Parathyroid adenoma (tissue), 2 donors: ENCODE results near the gene LINC00305.

ENCODE experiments used
- H2AFZ ChIP-seq: fragments of 300-600 bp; sonication (generic); one replicate; pipeline ENCODE4 v1.7.0; 2017; ENCODE audit warnings: antibody characterized with exemption, mild to moderate bottlenecking
- H3K27ac ChIP-seq: fragments of 300-600 bp; sonication (generic); one replicate; pipeline ENCODE4 v1.7.0; 2017
- H3K27me3 ChIP-seq: fragments of 300-600 bp; sonication (generic); one replicate; pipeline ENCODE4 v1.7.0; 2017; ENCODE audit warnings: low read length; ENCODE audit not compliant: control insufficient read depth, insufficient read depth
- H3K36me3 ChIP-seq: fragments of 300-600 bp; sonication (generic); one replicate; pipeline ENCODE4 v1.7.0; 2017; ENCODE audit warnings: low read length; ENCODE audit not compliant: control insufficient read depth, insufficient read depth
- H3K4me1 ChIP-seq: fragments of 300-600 bp; sonication (generic); one replicate; pipeline ENCODE4 v1.7.0; 2017; ENCODE audit warnings: control low read depth
- H3K4me2 ChIP-seq: fragments of 300-600 bp; sonication (generic); one replicate; pipeline ENCODE4 v1.7.0; 2017; ENCODE audit warnings: low read length
- H3K4me3 ChIP-seq: fragments of 300-600 bp; sonication (generic); one replicate; pipeline ENCODE4 v1.7.0; 2017; ENCODE audit warnings: low read depth, low read length
- H3K79me2 ChIP-seq: fragments of 300-600 bp; sonication (generic); one replicate; pipeline ENCODE4 v1.7.0; 2017; ENCODE audit warnings: control low read depth
- H3K9ac ChIP-seq: fragments of 300-600 bp; sonication (generic); one replicate; pipeline ENCODE4 v1.7.0; 2017; ENCODE audit warnings: mild to moderate bottlenecking
- H3K9me3 ChIP-seq: fragments of 300-600 bp; sonication (generic); one replicate; pipeline ENCODE4 v1.7.0; 2017; ENCODE audit warnings: low read length; ENCODE audit not compliant: control insufficient read depth
- TF ChIP-seq, protein P1 (sequence below): fragments of 300-600 bp; sonication (generic); IDR thresholded peaks from one replicate; pipeline ENCODE4 v1.7.0; 2017; ENCODE audit warnings: antibody characterized with exemption, mild to moderate bottlenecking
- donor health status: primary hyperparathyroidism.

Gene LINC00305

DNA sequence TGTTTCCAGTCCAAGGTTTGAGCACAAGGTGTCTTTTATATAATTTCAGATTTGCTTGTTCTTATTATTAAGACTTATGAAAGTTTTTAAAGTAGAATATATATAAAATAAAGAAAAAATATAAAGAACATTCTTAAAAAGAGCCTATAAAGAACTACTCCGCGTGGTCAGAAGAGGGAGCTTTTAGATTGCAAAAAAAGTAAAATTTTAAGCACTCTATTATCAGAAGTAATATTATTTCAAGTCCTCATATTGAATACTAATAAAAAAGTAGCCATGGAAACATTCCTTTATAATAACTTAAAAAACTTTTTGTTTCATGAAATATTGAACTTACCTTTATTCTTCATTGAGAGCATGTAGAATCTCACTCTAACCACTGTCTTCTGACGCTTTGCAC is 51.4 kb downstream of the LINC00305 start:
- H3K79me2 ChIP-seq, result no peaks in the 10 kb centered on the region

DNA sequence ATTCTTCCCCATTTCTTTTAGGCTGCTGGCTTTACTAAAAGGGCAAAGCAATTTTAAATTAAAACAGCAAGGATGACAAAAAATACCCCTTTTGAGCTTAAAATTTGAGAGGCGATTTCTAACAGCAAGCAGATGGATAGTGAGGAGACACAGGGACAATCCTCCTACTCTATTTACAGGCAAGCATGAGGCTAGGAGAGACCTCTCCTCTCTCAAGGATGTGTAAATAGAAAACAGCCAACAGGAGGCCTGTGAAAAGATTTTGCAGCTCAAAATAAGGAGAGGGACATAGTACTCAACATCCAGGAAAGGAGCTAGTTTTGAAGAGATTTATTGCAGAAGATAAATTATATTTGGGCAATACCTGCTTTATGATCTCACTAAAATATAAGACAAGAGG is 53.8 kb downstream of the LINC00305 start:
- H3K27me3 ChIP-seq, result no peaks in the 10 kb centered on the region
- H3K4me2 ChIP-seq, result no peak overlapping the region
- no peaks in the 10 kb centered on the region for H3K36me3 ChIP-seq
- H3K9ac ChIP-seq, result no peak overlapping the region
- H2AFZ ChIP-seq, result no peak overlapping the region
- TF ChIP-seq, protein P1, sequence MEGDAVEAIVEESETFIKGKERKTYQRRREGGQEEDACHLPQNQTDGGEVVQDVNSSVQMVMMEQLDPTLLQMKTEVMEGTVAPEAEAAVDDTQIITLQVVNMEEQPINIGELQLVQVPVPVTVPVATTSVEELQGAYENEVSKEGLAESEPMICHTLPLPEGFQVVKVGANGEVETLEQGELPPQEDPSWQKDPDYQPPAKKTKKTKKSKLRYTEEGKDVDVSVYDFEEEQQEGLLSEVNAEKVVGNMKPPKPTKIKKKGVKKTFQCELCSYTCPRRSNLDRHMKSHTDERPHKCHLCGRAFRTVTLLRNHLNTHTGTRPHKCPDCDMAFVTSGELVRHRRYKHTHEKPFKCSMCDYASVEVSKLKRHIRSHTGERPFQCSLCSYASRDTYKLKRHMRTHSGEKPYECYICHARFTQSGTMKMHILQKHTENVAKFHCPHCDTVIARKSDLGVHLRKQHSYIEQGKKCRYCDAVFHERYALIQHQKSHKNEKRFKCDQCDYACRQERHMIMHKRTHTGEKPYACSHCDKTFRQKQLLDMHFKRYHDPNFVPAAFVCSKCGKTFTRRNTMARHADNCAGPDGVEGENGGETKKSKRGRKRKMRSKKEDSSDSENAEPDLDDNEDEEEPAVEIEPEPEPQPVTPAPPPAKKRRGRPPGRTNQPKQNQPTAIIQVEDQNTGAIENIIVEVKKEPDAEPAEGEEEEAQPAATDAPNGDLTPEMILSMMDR, result no peak
- H3K27ac ChIP-seq, result no peak overlapping the region
- no peaks in the 10 kb centered on the region for H3K9me3 ChIP-seq
- peaks cover 2% of the 10 kb centered on the region for H3K4me1 ChIP-seq
- no peaks in the 10 kb centered on the region for H3K79me2 ChIP-seq
- H3K4me3 ChIP-seq, result no peak overlapping the region

More for the DNA sequence above, 51.4 kb downstream of the LINC00305 start:
- Histone ChIP-seq H3K36me3 (no peaks in the 10 kb centered on the region), H3K4me1 (no peaks in the 10 kb centered on the region), H3K4me3 (no peak overlapping the region), H3K27ac (no peak overlapping the region), H3K9ac (no peak overlapping the region), H2AFZ (no peak overlapping the region), H3K27me3 (no peaks in the 10 kb centered on the region), H3K9me3 (no peaks in the 10 kb centered on the region), H3K4me2 (no peak overlapping the region)
- TF ChIP-seq, protein P1, result no peak

DNA sequence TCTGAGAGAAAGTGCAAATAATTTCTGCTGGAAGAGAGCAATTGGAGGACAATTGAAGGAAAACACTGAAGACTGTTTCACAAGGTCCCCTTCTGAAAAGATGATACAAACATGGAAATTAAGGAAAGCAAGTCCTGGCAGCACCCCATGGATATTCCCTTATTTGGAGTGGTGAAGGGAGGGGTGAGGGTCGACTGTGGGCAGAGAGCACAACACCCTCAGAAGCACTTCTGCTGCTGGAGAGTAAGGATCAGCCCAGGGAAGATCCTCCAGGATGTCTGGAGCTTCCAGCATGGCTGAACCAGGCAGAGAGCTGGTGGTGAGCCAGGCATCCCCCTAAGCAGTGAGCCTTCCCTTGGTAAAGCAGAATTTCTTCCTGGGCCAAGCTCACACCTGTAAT is 54.7 kb downstream of the LINC00305 start:
- Histone ChIP-seq H3K4me2 (no peak overlapping the region), H3K27me3 (no peaks in the 10 kb centered on the region), H3K4me3 (no peak overlapping the region), H3K4me1 (peaks cover 2% of the 10 kb centered on the region), H3K9ac (no peak overlapping the region), H3K79me2 (no peaks in the 10 kb centered on the region), H3K36me3 (no peaks in the 10 kb centered on the region), H3K9me3 (no peaks in the 10 kb centered on the region), H2AFZ (no peak overlapping the region), H3K27ac (no peak overlapping the region)
- TF ChIP-seq, protein P1, result no peak

DNA sequence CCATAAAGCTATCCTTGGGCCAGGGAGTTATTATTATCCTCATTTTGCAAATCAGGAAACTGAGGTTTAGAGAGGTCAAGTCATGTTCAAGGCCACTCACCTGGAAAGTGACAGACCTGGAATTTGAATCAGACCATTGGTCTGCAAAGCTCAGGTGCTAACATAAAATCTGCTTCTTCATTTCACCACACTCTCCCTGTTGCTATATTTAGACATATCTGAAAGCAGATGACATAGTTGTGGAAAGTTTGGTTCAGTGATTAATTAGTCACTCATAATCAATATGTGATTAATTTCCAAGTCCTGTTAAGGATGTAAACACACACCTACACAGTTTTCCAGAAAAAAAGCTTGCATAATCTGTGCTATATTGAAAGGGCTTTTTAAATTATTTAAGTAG is 57.4 kb downstream of the LINC00305 start:
- H3K9ac ChIP-seq, result no peak overlapping the region

DNA sequence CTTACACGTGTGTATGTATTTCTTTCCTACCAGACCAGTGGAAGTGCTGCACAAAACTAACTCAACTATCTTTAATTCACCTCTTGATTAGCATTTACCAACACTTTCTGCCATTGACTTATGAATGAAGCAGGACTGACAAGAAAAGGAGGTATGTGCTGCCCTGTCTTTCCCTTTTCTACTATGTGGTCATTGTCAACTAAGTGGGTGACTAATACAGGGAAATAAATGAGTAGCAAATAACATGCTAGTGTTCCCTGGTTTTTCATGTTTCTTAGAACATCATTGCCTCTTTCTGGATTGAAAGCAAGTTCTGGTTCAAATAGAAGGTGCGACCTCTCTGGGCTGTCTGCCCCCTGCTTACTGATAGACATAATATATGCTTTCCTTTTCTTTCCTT is 58.0 kb downstream of the LINC00305 start:
- Histone ChIP-seq H3K4me2 (no peak overlapping the region), H3K79me2 (no peaks in the 10 kb centered on the region), H3K27ac (no peak overlapping the region)

More for the DNA sequence above, 57.4 kb downstream of the LINC00305 start:
- Histone ChIP-seq H3K4me1 (peaks cover 2% of the 10 kb centered on the region), H2AFZ (no peak overlapping the region), H3K4me2 (no peak overlapping the region), H3K4me3 (no peak overlapping the region), H3K27me3 (no peaks in the 10 kb centered on the region), H3K27ac (no peak overlapping the region), H3K79me2 (no peaks in the 10 kb centered on the region), H3K9me3 (no peaks in the 10 kb centered on the region), H3K36me3 (no peaks in the 10 kb centered on the region)
- TF ChIP-seq, protein P1, result no peak

More for the DNA sequence above, 58.0 kb downstream of the LINC00305 start:
- Histone ChIP-seq H3K36me3 (no peaks in the 10 kb centered on the region), H3K4me1 (peaks cover 2% of the 10 kb centered on the region), H3K9me3 (no peaks in the 10 kb centered on the region), H3K4me3 (no peak overlapping the region), H3K9ac (no peak overlapping the region), H2AFZ (no peak overlapping the region), H3K27me3 (no peaks in the 10 kb centered on the region)
- TF ChIP-seq, protein P1, result no peak
